Measurements from ENCODE around the gene CBLC.

GRCh38 chr19:44753626-44753931 is 24.1 kb upstream of the CBLC start:
- TF ChIP-seq CTCF (IDR thresholded peaks at IDR 0.05) (no peak), CBFB (CRISPR knock-in tag; IDR thresholded peaks at IDR 0.05; ENCODE audit: low read depth) (no peak), MYBL2 (CRISPR knock-in tag; IDR thresholded peaks at IDR 0.05) (no peak), USF2 (CRISPR knock-in tag; IDR thresholded peaks at IDR 0.05) (no peak), ATF3 (CRISPR knock-in tag; conservative IDR thresholded peaks at IDR 0.05) (no peak), ZNF281 (CRISPR knock-in tag; IDR thresholded peaks at IDR 0.05) (no peak), USF1 (CRISPR knock-in tag; IDR thresholded peaks at IDR 0.05) (no peak), ATF2 (CRISPR knock-in tag; IDR thresholded peaks at IDR 0.05; ENCODE audit: borderline replicate concordance, low read depth) (no peak), ZNF396 (CRISPR knock-in tag; IDR thresholded peaks at IDR 0.05; ENCODE audit: borderline replicate concordance) (no peak), ZNF263 (CRISPR knock-in tag; IDR thresholded peaks at IDR 0.05; ENCODE audit: low read depth) (no peak), ELF4 (CRISPR knock-in tag; IDR thresholded peaks at IDR 0.05; ENCODE audit: low read depth) (no peak), ESRRA (CRISPR knock-in tag; IDR thresholded peaks at IDR 0.05; ENCODE audit: borderline replicate concordance) (no peak), FOXJ3 (CRISPR knock-in tag; IDR thresholded peaks at IDR 0.05; ENCODE audit: borderline replicate concordance) (no peak), ZBTB21 (CRISPR knock-in tag; IDR thresholded peaks at IDR 0.05; ENCODE audit: borderline replicate concordance) (no peak)
